HUES6 (cell line): ENCODE results near the gene IL25.
A peak's percentile ranks its signal among the peaks of the same experiment; 100 is the strongest.

ENCODE experiments used
- H3K27ac ChIP-seq: 2 replicates; pipeline ENCODE4 v1.7.0; 2013; ENCODE audit warnings: low read depth, mild to moderate bottlenecking, low read length, inconsistent platforms
- H3K27me3 ChIP-seq: 2 replicates; pipeline ENCODE4 v1.6.1; 2013; ENCODE audit warnings: low read length; ENCODE audit not compliant: control insufficient read depth, insufficient read depth
- H3K36me3 ChIP-seq: 2 replicates; pipeline ENCODE4 v1.6.1; 2013; ENCODE audit warnings: low read length; ENCODE audit not compliant: control insufficient read depth, insufficient read depth
- H3K4me1 ChIP-seq: 2 replicates; pipeline ENCODE4 v1.6.1; 2013; ENCODE audit warnings: low read length; ENCODE audit not compliant: control insufficient read depth, insufficient read depth
- H3K4me3 ChIP-seq: 2 replicates; pipeline ENCODE4 v1.5.1; 2013; ENCODE audit warnings: low read depth, low read length
- H3K9ac ChIP-seq: one replicate; pipeline ENCODE4 v1.6.1; 2013; ENCODE audit warnings: mild to moderate bottlenecking, low read length
- H3K9me3 ChIP-seq: 2 replicates; pipeline ENCODE4 v1.6.1; 2013; ENCODE audit warnings: low read depth, low read length; ENCODE audit not compliant: control insufficient read depth, insufficient read depth

Gene IL25

GRCh38 chr14:23345987-23346692 lies 26.5 kb upstream of the IL25 start:
- H3K4me1 ChIP-seq, result peaks cover 11% of the 10 kb centered on the region
- H3K4me3 ChIP-seq, result no peak overlapping the region; the same call in 1 of the 2 replicates
- H3K27ac ChIP-seq, result no peak overlapping the region
- no peak overlapping the region for H3K9ac ChIP-seq
- peaks cover 9% of the 10 kb centered on the region for H3K9me3 ChIP-seq
- H3K36me3 ChIP-seq, result no peaks in the 10 kb centered on the region
- peaks cover 8% of the 10 kb centered on the region for H3K27me3 ChIP-seq

GRCh38 chr14:23346693-23347405 lies 25.8 kb upstream of the IL25 start:
- no peak overlapping the region; the same call in 1 of the 2 replicates for H3K4me3 ChIP-seq
- no peaks in the 10 kb centered on the region for H3K36me3 ChIP-seq
- H3K27me3 ChIP-seq, result peaks cover 15% of the 10 kb centered on the region
- peaks cover 11% of the 10 kb centered on the region for H3K4me1 ChIP-seq
- no peak overlapping the region for H3K27ac ChIP-seq
- H3K9me3 ChIP-seq, result 0 out of 2 replicates have a peak, but pooled peaks cover 2% of the 10 kb centered on the region
- no peak overlapping the region for H3K9ac ChIP-seq

DNA sequence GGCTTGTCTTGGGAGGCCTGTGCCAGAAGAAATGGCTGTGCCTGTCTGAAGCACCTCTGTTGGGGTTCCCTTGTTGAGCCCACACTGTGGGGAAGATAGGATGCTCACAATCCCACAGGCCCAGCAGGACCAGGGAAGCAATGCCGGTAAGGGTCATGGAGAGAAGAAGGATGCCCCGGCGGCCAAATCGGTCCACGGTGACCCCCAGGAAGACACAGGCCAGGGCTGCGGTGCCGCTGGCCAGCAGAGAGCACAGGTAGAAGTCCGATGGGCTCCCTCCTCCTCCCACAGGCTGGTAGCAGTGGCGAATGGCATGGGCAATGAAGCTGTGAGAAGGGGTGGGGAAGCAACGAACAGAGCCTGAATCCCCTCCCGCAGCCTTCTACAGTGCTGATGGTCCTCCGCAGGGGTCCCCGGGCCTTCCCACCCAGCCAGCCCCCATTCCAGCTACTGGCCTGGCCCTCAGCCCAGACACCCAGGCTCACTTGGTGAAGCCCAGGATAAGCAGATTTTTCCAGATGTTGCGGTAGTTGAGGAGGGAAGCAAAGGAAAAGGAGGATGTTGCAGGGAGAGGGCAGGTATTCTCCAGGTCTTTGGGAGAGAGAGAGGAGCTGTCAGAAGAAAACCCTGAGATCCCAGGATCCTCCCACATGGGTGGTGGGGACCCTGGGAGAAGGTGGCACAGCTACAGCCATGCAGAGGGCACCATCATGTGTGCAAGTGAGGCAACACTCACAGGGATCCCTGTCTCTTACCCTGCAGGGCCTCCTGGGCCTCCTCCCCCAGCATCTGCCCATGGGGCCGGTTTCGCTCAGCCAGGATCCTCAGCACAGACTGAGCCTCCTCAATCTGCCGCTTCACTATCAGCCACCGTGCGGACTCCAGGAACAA lies 25.0 kb upstream of the IL25 start:
- no peak overlapping the region for H3K4me3 ChIP-seq
- H3K36me3 ChIP-seq, result no peaks in the 10 kb centered on the region
- H3K9me3 ChIP-seq, result no peaks in the 10 kb centered on the region
- H3K9ac ChIP-seq, result no peak overlapping the region
- H3K4me1 ChIP-seq, result peaks cover 11% of the 10 kb centered on the region
- peaks cover 20% of the 10 kb centered on the region for H3K27me3 ChIP-seq
- H3K27ac ChIP-seq, result no peak overlapping the region

GRCh38 chr14:23348297-23348655 lies 24.3 kb upstream of the IL25 start:
- H3K4me1 ChIP-seq, result peaks cover 14% of the 10 kb centered on the region
- peaks cover 24% of the 10 kb centered on the region for H3K27me3 ChIP-seq
- no peak overlapping the region for H3K9ac ChIP-seq
- no peaks in the 10 kb centered on the region for H3K36me3 ChIP-seq
- no peak overlapping the region for H3K27ac ChIP-seq
- H3K4me3 ChIP-seq, result no peak overlapping the region
- no peaks in the 10 kb centered on the region for H3K9me3 ChIP-seq

- Histone ChIP-seq H3K27me3 (peaks cover 34% of the 10 kb centered on the region), H3K9ac (no peak overlapping the region), H3K36me3 (no peaks in the 10 kb centered on the region), H3K27ac (no peak overlapping the region), H3K4me1 (peaks cover 14% of the 10 kb centered on the region), H3K4me3 (no peak overlapping the region), H3K9me3 (no peaks in the 10 kb centered on the region)
These were observed 23.3 kb upstream of the IL25 start for GRCh38 chr14:23349156-23349845.

DNA sequence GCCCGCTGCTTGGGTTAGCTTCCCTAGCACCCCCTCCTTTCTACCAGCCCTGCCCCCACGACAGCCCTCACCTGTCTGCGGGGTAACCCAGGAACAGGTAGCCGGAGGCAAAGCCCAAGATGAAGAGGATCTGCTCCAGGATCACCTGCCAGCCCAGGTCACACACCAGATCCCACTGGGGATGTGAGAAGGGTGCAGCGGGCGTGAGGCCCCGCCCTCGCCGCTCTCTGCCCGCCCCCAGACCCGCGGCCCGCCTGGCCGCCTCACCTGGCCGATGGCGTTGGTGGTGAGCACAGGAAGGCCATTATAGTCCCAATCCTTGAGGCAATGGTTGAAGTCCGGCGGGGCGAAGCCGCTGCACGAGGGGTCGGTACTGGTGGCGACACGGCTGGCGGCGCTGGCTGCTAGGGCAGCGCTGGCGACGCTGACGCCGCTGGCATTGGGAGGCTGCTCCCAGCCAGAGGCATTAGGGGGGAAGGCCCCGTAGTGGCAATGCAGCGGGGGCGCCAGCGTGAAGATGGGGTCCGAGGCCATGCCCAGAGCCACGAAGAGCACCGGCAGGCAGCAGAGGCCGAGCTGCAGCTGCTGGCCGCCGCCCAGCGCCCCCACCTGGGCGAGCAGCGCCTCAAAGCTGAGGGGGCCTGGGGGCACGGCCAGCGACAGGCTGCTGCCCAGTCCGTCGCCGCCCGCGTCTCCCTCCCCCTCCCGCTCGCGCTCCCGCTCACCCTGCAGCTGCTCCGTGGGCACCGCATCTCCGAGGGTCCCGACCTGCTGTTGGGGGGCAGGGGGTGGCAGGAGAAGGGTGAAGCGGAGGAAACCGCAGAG lies 20.7 kb upstream of the IL25 start:
- Histone ChIP-seq H3K36me3 (peaks cover 9% of the 10 kb centered on the region), H3K4me1 (peaks cover 3% of the 10 kb centered on the region; the same call in 1 of the 2 replicates), H3K9me3 (no peaks in the 10 kb centered on the region), H3K27ac (no peak overlapping the region), H3K4me3 (peak overlapping the region; percentile 87), H3K9ac (peak overlapping the region; percentile 45), H3K27me3 (peaks cover 40% of the 10 kb centered on the region)

DNA sequence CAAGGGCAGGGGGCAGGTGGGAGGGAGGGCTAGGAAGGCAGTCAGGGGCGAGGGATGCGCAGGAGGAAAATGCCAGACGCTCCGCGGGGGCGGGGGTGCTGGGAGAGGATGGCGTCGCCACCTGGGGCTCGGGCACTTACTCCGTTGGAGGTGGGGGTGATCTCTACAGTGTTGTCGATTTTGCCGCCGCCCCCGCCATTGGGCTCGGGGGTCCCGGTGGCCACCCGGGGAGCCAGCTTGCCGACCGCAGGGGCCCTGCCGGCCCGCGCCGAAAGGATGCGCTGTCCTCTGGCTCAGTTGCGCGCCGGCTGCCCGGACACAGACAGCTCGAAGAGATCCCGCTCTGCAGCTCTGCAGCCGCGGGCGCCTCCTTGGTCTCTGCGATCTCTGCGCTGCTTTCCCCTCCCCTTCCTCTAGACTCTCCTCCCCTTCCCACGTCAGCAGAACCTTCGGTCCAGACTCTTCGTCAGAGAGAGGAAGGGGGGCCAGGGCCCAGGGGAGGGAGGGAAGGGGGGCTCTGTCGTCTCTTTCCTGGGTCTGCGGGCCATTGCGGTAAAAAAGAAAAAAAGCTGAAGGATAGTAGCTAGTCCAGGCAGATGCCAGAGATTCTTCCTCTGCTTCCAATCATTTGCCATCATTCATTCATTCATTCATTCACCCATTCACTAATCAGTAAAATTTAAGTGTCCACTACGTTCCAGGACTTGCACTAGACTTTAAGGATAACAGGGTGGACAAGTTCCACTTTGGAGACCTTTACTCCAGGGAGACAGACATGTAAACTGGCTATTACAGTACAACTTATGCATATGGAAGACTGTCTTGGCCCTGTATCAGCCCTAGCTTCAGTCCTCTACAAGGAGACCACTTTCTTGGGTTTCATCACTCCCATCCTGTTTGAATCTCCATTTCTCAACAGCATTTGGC lies 19.8 kb upstream of the IL25 start, which contains the start of gene SLC22A17:
SLC22A17 (minus strand) TSS at position 382 of the 927 bp plus-strand sequence.
- Histone ChIP-seq H3K27ac (no peak within 1 kb of the TSS), H3K4me3 (peak within 1 kb of the TSS; percentile 87)

DNA sequence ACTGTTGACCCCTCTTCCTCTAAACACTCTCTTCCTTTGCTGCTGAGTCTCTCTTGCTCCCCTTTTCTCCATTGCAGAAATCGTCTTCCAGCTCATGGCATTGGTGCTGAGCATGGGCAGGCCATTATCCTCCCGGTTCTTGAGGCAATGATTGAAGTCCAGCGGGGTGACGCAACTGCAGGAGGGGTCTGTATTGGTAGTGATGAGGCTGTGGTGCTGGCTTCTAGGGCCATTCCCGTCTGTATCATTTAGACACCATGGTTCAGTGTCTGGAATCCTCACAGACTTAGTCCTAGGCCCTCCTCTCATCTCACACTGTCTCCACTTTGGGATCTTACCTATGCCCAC lies 19.2 kb upstream of the IL25 start:
- H3K4me3 ChIP-seq, result no peak overlapping the region
- H3K9me3 ChIP-seq, result no peaks in the 10 kb centered on the region
- H3K36me3 ChIP-seq, result peaks cover 22% of the 10 kb centered on the region
- no peak overlapping the region for H3K9ac ChIP-seq
- H3K27me3 ChIP-seq, result peaks cover 40% of the 10 kb centered on the region
- H3K27ac ChIP-seq, result no peak overlapping the region
- H3K4me1 ChIP-seq, result peaks cover 3% of the 10 kb centered on the region; the same call in 1 of the 2 replicates

More for the DNA sequence above, 19.8 kb upstream of the IL25 start, which contains the start of gene SLC22A17:
- H3K4me1 ChIP-seq, result peaks cover 3% of the 10 kb centered on the region; the same call in 1 of the 2 replicates
- peaks cover 40% of the 10 kb centered on the region for H3K27me3 ChIP-seq
- H3K9me3 ChIP-seq, result no peaks in the 10 kb centered on the region
- peak within 1 kb of the TSS; percentile 45 for H3K9ac ChIP-seq
- peaks cover 18% of the 10 kb centered on the region for H3K36me3 ChIP-seq

- H3K4me3 ChIP-seq, result no peak overlapping the region
- H3K9me3 ChIP-seq, result no peaks in the 10 kb centered on the region
- peaks cover 33% of the 10 kb centered on the region for H3K36me3 ChIP-seq
- H3K9ac ChIP-seq, result no peak overlapping the region
- peaks cover 3% of the 10 kb centered on the region; the same call in 1 of the 2 replicates for H3K4me1 ChIP-seq
- peaks cover 40% of the 10 kb centered on the region for H3K27me3 ChIP-seq
- no peak overlapping the region for H3K27ac ChIP-seq
These were observed 17.6 kb upstream of the IL25 start for GRCh38 chr14:23354990-23355389.
